DOHH2 (cell line): ENCODE results near the gene MALAT1.

Experiments used
- H3F3A ChIP-seq: fragments of 200-600 bp; sonication (generic), shearing (Covaris generic); 2 replicates; pipeline ENCODE4 v1.6.0; 2016; ENCODE audit warnings: antibody characterized with exemption, mild to moderate bottlenecking; ENCODE audit not compliant: control insufficient read depth, insufficient read depth
- H3K27ac ChIP-seq: fragments of 200-600 bp; sonication (generic); 2 replicates; pipeline ENCODE4 v1.5.1; 2014; ENCODE audit warnings: low read depth, mild to moderate bottlenecking, low read length, moderate library complexity
- H3K27me3 ChIP-seq: fragments of 200-600 bp; sonication (generic); 2 replicates; pipeline ENCODE4 v1.6.1; 2014; ENCODE audit warnings: mild to moderate bottlenecking, low read length, mixed read lengths; ENCODE audit not compliant: control insufficient read depth
- H3K36me3 ChIP-seq: fragments of 200-600 bp; sonication (generic); 2 replicates; pipeline ENCODE4 v1.6.1; 2014; ENCODE audit warnings: mild to moderate bottlenecking, low read length, moderate library complexity, mixed read lengths; ENCODE audit not compliant: control insufficient read depth
- H3K4me1 ChIP-seq: fragments of 200-600 bp; sonication (generic); 2 replicates; pipeline ENCODE4 v1.6.1; 2014; ENCODE audit warnings: mild to moderate bottlenecking, low read length, mixed read lengths; ENCODE audit not compliant: control insufficient read depth
- H3K4me2 ChIP-seq: fragments of 200-600 bp; sonication (generic); 2 replicates; pipeline ENCODE4 v1.6.0; 2014; ENCODE audit warnings: mild to moderate bottlenecking, low read length, moderate library complexity
- H3K4me3 ChIP-seq: fragments of 200-600 bp; sonication (generic); 2 replicates; pipeline ENCODE4 v1.5.1; 2014; ENCODE audit warnings: mild to moderate bottlenecking, low read length, mixed read lengths
- H3K79me2 ChIP-seq: fragments of 200-600 bp; sonication (generic); 2 replicates; pipeline ENCODE4 v1.6.1; 2014; ENCODE audit warnings: mild to moderate bottlenecking, low read length, mixed read lengths; ENCODE audit not compliant: control insufficient read depth
- H3K9me2 ChIP-seq: fragments of 200-600 bp; sonication (generic); replicated peaks from 2 replicates; pipeline ENCODE4 v1.6.1; 2014; ENCODE audit warnings: mild to moderate bottlenecking, low read length, mixed read lengths; ENCODE audit not compliant: control insufficient read depth
- H3K9me3 ChIP-seq: fragments of 200-600 bp; sonication (generic); 2 replicates; pipeline ENCODE4 v1.6.1; 2014; ENCODE audit warnings: antibody characterized with exemption, low read length, mixed read lengths; ENCODE audit not compliant: control insufficient read depth, insufficient read depth
- H4K20me1 ChIP-seq: fragments of 200-600 bp; sonication (generic); 2 replicates; pipeline ENCODE4 v1.6.0; 2014; ENCODE audit warnings: low read depth, mild to moderate bottlenecking, antibody characterized with exemption, low read length, moderate library complexity; ENCODE audit not compliant: control insufficient read depth, insufficient read depth
- CTCF ChIP-seq: fragments of 200-600 bp; sonication (generic); IDR thresholded peaks from one replicate; pipeline ENCODE4 v1.5.1; 2014; ENCODE audit warnings: antibody characterized with exemption, mild to moderate bottlenecking, low read depth, low read length; ENCODE audit not compliant: poor library complexity, severe bottlenecking
- EZH2phosphoT487 ChIP-seq: fragments of 200-600 bp; sonication (generic); IDR thresholded peaks from 2 replicates; pipeline ENCODE4 v1.6.1; 2017; ENCODE audit warnings: borderline replicate concordance, mild to moderate bottlenecking, antibody characterized with exemption, low read length, moderate library complexity, mixed read lengths

MALAT1 gene

DNA sequence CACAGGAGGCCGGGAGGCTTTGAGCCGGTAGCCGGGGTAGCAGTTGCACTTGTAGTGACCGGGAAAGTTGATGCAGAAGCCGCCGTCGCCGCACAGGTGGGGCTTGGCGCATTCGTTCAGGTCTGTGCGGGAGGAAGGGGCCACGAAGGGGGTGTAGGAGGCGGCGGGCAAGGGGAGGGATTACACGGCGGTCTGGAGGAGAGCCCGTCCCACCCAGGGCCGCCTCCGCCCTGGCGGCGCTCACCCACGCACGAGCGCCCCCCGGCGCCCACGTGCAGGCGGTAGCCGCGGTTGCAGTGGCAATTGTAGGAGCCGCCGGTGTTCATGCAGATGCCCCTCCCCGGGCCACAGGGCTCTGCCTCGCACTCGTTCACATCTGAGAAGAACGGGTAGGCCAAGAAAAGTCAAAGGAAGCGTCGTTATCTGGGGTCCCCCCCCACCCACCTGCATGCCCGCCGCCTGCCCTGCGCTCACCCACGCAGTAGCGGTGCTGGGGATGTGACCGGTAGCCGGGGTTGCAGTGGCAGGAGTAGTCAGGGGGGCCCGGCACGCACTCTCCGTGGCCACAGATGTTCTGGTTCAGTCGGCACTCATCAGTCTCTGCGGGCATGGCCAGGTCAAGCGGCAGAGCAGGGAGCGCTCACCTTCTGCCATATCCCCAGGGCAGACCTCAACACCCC is 48.7 kb downstream of the MALAT1 start:
- peak overlapping the region; percentile 53 for H3K4me3 ChIP-seq
- H3K27me3 ChIP-seq = no peaks in the 10 kb centered on the region
- no peaks in the 10 kb centered on the region for H3K9me3 ChIP-seq
- H4K20me1 ChIP-seq = no peaks in the 10 kb centered on the region
- H3K9me2 ChIP-seq = no peaks in the 10 kb centered on the region
- no peaks in the 10 kb centered on the region for H3K36me3 ChIP-seq
- H3K27ac ChIP-seq = peak overlapping the region; percentile 75
- H3F3A ChIP-seq = peaks cover 21% of the 10 kb centered on the region
- H3K4me2 ChIP-seq = peak overlapping the region; percentile 66
- no peaks in the 10 kb centered on the region for H3K79me2 ChIP-seq
- TF ChIP-seq EZH2phosphoT487 (no peak), CTCF (no peak)
- H3K4me1 ChIP-seq = peaks cover 56% of the 10 kb centered on the region

- Histone ChIP-seq H3K4me3 (no peak overlapping the region), H3K27me3 (no peaks in the 10 kb centered on the region), H3F3A (peaks cover 24% of the 10 kb centered on the region), H3K9me2 (no peaks in the 10 kb centered on the region), H3K79me2 (no peaks in the 10 kb centered on the region), H3K4me2 (no peak overlapping the region), H3K36me3 (no peaks in the 10 kb centered on the region), H3K9me3 (no peaks in the 10 kb centered on the region), H3K4me1 (peaks cover 64% of the 10 kb centered on the region), H4K20me1 (no peaks in the 10 kb centered on the region), H3K27ac (no peak overlapping the region)
- TF ChIP-seq EZH2phosphoT487 = no peak
- no peak for TF ChIP-seq CTCF
Measured at GRCh38 chr11:65548395-65548794, 49.5 kb downstream of the MALAT1 start.

DNA sequence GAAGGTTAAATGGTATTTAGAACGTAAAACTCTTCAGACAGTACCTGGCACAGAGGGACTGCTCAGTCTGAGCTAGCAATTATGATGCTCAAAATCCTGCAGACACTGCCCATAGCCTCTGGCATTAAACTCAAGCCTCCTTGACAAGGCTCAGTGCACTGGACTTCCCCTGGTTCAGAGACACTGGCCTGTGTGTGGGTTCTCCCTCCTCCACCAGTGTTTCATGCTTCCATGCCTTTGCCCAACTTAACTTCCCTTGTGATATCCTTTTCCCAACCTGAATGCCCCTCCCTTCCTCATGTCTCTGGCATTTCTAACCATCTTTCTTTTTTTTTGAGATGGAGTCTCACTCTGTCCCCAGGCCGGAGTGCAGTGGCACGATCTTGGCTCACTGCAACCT is 50.3 kb downstream of the MALAT1 start:
- Histone ChIP-seq H3K4me1 (peaks cover 71% of the 10 kb centered on the region), H3F3A (peaks cover 24% of the 10 kb centered on the region), H3K36me3 (no peaks in the 10 kb centered on the region), H3K9me2 (no peaks in the 10 kb centered on the region), H3K27me3 (no peaks in the 10 kb centered on the region), H3K4me2 (no peak overlapping the region), H3K9me3 (no peaks in the 10 kb centered on the region), H3K79me2 (no peaks in the 10 kb centered on the region), H4K20me1 (no peaks in the 10 kb centered on the region), H3K27ac (no peak overlapping the region), H3K4me3 (no peak overlapping the region)
- TF ChIP-seq EZH2phosphoT487 = no peak
- no peak for TF ChIP-seq CTCF
